HG02870 (cell line): Measurements from ENCODE around the gene LIFR.
A peak's percentile ranks its signal among the peaks of the same experiment; 100 is the strongest.

Source experiments
- ATAC-seq: cut with Tn5 transposase; IDR thresholded peaks from one replicate; pipeline ENCODE4 v1.9.1; 2021; ENCODE audit warnings: mild to moderate bottlenecking, moderate library complexity; ENCODE audit not compliant: unreplicated experiment

LIFR gene

GRCh38 chr5:38551030-38552017 lies 5.1 kb downstream of the LIFR start:
- ATAC-seq: peak; percentile 66

DNA sequence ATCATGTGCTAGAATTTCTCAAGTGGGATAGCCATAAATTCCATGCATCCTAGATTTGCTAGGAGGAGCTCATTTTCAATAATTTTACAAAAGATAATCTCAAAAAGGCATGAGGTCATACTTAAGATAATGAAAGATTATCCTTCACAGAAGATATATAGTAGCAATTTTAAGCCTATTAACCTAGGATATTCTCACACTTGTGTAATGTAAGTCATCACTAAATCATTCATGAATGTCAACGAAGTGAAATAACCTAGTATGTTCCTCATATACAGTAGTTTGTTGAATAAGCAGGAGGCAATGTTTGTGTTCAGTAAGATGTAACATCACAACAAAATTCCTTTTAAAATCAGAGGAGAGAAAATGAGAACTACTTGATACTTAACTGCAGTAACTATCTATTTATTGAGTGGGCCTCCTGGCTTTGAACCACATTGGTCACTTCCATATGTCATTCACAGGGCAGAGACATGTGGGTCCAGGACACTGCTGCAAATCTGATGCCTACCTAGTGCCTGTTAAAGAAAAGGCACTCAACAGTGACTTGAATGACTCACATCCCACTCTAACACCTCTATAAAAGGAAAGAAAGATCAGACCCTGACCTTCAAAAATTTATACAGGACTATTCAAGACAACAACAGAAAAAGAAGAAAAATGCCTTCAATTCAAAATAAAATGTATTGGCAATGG lies 8.2 kb downstream of the LIFR start:
- no peak for ATAC-seq

DNA sequence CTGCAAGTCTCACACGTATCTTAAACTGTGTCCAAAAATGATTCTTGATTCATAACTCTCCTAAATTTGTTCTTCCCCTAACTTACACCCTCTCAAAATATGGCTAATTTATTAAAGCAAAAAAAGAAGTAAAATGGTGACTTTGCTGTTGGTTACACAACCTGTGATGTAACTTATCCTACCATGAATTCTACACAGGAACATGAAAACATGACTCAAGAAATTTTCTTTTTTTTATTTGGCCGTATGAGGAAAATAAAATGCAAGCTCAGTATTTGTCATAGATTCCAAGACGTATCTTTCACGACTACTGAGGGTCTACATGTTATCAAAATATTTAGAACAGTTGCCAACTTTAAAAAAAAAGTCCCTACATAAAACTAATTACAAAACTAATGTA lies 9.2 kb downstream of the LIFR start:
- ATAC-seq: no peak

GRCh38 chr5:38546691-38547146 lies 9.7 kb downstream of the LIFR start:
- ATAC-seq: no peak

GRCh38 chr5:38543886-38544285 lies 12.6 kb downstream of the LIFR start:
- ATAC-seq: peak; percentile 54

GRCh38 chr5:38543074-38543473 lies 13.4 kb downstream of the LIFR start:
- ATAC-seq: no peak

DNA sequence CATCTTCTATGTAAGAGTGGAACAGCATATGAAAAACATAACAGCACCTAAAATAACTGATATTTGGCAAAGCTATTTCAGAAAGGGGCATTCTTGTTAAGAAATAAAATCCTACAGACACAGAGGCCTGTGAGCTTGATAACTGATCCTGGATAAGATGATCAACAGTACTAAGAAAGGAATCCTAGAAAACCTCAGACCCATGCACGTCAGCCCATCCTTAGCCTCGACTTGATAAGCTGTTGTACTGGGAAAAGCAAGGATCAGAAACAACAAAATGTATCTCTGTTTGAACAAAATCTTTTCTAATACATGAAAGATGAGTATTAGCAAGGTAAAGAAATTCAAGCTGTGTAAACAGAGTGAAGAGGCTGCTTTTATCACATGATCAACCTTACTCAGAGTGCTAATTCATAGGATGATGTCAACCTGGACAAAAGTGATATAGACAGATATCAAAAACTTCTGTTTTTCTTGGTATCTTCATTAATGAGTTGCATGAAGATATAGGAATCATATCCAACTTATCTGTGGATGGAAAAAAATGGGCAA lies 15.2 kb downstream of the LIFR start:
- no peak for ATAC-seq

GRCh38 chr5:38540314-38540713 lies 16.1 kb downstream of the LIFR start:
- ATAC-seq: no peak

GRCh38 chr5:38538161-38538560 lies 18.3 kb downstream of the LIFR start:
- no peak for ATAC-seq

DNA sequence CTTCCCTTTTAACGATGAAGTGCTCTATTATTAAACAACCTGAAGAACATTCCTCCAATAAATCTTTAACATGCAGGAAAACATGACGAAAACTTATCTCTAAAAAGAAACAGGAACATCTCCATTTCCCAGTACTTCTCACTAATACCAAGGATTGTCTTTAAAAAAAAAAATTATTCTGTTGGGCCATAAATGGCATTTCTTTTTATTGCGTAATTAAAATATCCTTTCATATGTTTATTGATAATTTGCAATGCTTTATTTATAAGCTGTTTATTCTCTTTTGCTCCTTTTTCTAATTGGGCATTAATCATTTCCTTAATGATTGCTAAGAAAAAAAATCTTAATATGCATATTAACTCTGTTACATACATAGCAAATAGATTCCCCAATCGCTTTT lies 18.9 kb downstream of the LIFR start:
- ATAC-seq: no peak

DNA sequence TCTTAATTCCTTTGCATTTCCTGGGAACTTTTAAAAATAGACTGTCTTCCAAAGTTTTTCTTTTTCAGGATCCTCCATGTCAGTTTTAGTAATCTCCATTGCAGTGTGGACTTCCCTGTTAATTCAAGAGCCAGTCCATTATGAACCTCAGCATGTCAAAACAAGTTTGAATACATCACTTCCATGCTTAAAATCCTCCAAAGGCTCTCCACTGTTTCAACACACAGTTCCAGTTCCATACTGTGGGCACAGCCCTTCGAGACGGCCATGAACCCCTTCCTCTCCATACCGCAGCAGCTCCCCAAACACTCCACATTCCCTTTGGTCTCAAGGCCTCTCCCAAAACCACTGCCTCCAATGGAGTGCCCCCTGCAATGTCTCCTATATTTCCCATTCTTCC lies 19.5 kb downstream of the LIFR start:
- no peak for ATAC-seq

GRCh38 chr5:38535845-38536244 lies 20.6 kb downstream of the LIFR start:
- ATAC-seq: no peak

GRCh38 chr5:38535248-38535750 lies 21.1 kb downstream of the LIFR start:
- ATAC-seq: no peak

- ATAC-seq: no peak
Observed at GRCh38 chr5:38534156-38534453, 22.3 kb downstream of the LIFR start.

DNA sequence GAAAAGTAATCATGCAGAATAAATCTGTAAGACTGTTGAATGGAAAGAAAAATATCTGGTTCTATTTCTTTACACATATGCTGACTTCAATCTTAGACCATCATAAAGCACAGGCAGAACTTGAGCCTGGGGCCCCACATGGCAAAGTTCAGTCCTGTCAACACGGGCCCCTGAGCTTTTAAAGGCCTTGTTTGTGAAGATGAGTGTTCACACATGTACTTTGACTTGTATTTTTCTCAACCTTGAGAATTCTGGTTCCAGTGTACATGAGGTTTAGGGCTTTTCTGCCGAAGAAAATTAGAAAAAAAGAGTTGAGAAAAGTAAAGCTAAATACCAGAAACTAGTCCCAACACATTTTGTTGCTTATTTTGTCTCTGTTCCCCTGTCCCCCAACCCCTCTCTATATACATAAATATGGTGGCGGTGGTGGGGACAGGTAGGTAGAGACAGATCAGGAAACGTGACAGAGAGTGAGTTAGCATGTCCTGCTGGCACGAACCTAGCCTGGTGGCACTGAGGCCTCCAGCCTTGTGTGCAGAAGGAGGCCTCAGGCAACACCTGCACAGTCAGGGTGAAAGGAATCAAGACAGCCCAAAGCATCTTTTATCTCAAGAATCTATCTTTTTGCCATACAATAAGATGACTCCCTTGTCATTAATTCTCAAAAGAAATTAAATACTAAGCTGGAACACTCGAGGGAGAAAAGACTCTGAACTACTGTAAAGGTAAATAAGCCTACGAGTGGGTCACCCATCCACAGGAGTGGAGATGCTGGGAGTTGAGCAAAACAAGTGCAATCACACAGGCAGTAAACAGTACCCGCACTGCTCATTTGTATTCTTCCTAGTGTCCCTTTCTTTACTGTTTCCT lies 22.9 kb downstream of the LIFR start:
- no peak for ATAC-seq

GRCh38 chr5:38532165-38532669 lies 24.2 kb downstream of the LIFR start:
- ATAC-seq: no peak

- no peak for ATAC-seq
Observed at GRCh38 chr5:38531518-38531917, 24.9 kb downstream of the LIFR start.

DNA sequence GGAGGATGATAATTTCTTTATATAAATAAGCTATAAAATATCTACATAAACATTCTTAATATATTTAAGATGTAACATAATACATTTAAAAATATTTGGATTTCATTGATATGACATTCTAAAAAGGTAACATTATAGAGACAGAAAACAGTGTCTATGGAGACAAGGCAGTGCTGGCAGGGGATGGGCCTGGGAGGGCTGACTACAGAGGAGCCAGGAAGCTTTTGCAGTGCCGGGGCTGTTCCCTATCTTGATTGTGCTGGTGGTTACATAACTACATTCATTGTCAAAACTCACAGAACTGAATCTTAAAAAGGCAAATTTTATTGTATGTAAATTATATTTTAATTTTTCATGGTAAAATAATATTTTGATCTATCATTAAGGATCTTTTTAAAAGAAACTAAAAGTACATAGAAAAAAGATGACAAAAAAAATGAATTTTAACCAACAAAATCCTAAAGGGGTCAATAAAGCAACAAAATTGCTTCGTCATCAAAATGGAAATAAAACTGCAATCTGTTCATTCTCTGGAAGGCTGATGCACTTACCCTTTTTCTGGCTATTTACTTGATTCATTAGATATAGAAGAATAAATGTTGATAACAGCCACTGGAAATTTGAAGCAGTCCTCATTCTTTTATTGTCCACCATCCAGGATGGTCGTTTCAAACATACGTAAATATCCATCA lies 26.3 kb downstream of the LIFR start:
- ATAC-seq: no peak

DNA sequence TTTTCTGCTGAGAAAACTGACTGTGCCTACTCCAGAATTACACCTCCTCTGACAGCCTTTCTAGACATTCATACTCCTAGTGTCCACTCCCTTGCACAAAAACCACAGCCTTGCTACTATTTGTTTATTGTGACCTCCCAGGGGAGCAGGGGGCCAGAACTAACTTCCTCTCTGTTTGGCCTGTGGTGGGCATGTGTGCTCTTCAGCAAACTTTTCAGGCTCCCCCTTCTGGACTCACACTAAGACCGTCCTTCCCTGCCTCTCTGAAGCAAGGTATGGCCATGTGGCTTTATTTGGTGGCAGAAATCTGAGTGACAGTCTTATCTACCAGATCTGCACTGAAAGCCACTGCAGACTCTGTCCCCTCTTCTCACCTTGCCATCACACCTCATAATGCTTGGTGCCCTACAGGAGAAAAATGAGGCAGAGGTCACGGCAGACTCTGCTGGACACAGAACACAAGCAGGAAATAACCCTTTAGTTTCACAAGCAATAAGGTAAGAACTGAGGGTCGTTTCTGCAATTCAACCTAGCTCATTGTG lies 28.2 kb downstream of the LIFR start:
- ATAC-seq: no peak

DNA sequence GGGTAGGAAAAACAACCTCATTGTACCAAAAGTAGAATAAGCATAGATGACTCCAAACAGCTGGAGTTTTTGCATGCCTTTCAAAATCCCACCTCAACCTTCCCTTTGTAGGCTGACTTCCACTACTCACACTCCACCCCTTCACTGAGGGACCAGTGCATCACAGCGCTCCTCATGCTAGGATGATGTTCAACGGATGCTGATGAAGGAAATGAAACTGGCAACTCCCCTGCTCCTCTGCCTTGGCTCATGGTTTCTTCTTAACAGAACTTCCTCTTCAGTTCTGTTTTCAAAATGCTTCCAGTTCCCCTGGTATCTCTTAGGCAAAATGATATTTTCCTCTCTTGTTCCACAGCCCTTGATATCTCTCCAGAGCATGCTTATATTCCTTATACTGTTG lies 29.0 kb downstream of the LIFR start:
- ATAC-seq: no peak
